PC-3 (cell line): Measurements from ENCODE around the gene GBX2. TPM values are rescaled to one million over a fixed set of nuclear protein-coding genes. Genes with fewer than 3 reads are reported as not detected.

Source experiments
- ATAC-seq: fragments of 200-7000 bp; cut with Tn5 transposase; 2 replicates; pipeline ENCODE4 v1.9.1; 2020; ENCODE audit warnings: mild to moderate bottlenecking, moderate library complexity
- BruUV-seq: library from RNA; stranded (reverse); fragments of 400-500 nt; replicated peaks from 2 replicates; lab custom pipeline; 2021; lab: Mats Ljungman, UMichigan
- CTCF ChIA-PET: fragments of 300-600 bp; sonication (Branson Sonifier 250); formaldehyde crosslinking; loops from one replicate; lab custom pipeline; 2022; ENCODE audit warnings: antibody characterized with exemption; lab: Charles Lee
- POLR2A ChIA-PET: fragments of 300-600 bp; sonication (Branson Sonifier 250); formaldehyde crosslinking; loops from one replicate; lab custom pipeline; 2022; ENCODE audit warnings: antibody characterized with exemption; ENCODE audit not compliant: unreplicated experiment; lab: Charles Lee
- DNase-seq: peaks from one replicate; pipeline ENCODE4 v3.0.0-alpha.2; 2015
- H2AFZ ChIP-seq: fragments of 300-600 bp; sonication (generic); 2 replicates; pipeline ENCODE4 v1.6.0; 2016; ENCODE audit warnings: antibody characterized with exemption, low read length
- H3F3A ChIP-seq: fragments of 300-600 bp; sonication (generic); one replicate; pipeline ENCODE4 v1.6.0; 2017; ENCODE audit warnings: antibody characterized with exemption, low read length, control low read depth, mild to moderate bottlenecking; ENCODE audit not compliant: unreplicated experiment
- H3K27ac ChIP-seq: fragments of 300-600 bp; sonication (generic); 2 replicates; pipeline ENCODE4 v1.5.1; 2016; ENCODE audit warnings: mild to moderate bottlenecking, low read length
- H3K27me3 ChIP-seq: fragments of 300-600 bp; sonication (generic); 2 replicates; pipeline ENCODE4 v1.6.1; 2016; ENCODE audit warnings: low read length, mixed read lengths
- H3K36me3 ChIP-seq: fragments of 300-600 bp; sonication (generic); 2 replicates; pipeline ENCODE4 v1.6.1; 2016; ENCODE audit warnings: low read depth, mixed run types, low read length, mixed read lengths
- H3K4me1 ChIP-seq: fragments of 300-600 bp; sonication (generic); 2 replicates; pipeline ENCODE4 v1.5.1; 2016; ENCODE audit warnings: low read length; ENCODE audit not compliant: insufficient read depth
- H3K4me2 ChIP-seq: fragments of 300-600 bp; sonication (generic); 2 replicates; pipeline ENCODE4 v1.6.0; 2016; ENCODE audit warnings: low read length
- H3K4me3 ChIP-seq: fragments of 300-600 bp; sonication (generic); 2 replicates; pipeline ENCODE4 v1.5.1; 2016; ENCODE audit warnings: mild to moderate bottlenecking, low read length, mixed read lengths
- H3K79me2 ChIP-seq: fragments of 300-600 bp; sonication (generic); 2 replicates; pipeline ENCODE4 v1.6.1; 2017; ENCODE audit warnings: low read length, mixed read lengths
- H3K9ac ChIP-seq: fragments of 300-600 bp; sonication (generic); 2 replicates; pipeline ENCODE4 v1.6.0; 2016; ENCODE audit warnings: mild to moderate bottlenecking, low read length
- H3K9me2 ChIP-seq: fragments of 300-600 bp; sonication (generic); replicated peaks from 2 replicates; pipeline ENCODE4 v1.6.1; 2016; ENCODE audit warnings: mixed run types, low read length, mixed read lengths
- H3K9me3 ChIP-seq: fragments of 300-600 bp; sonication (generic); 2 replicates; pipeline ENCODE4 v1.6.1; 2016; ENCODE audit warnings: low read length, mixed read lengths
- H4K20me1 ChIP-seq: fragments of 300-600 bp; sonication (generic); 2 replicates; pipeline ENCODE4 v1.6.1; 2016; ENCODE audit warnings: low read length, mixed read lengths
- CTCF ChIP-seq: fragments of 300-600 bp; sonication (generic); conservative IDR thresholded peaks from 2 replicates; pipeline ENCODE4 v1.5.1; 2017; ENCODE audit warnings: antibody characterized with exemption, low read depth, mild to moderate bottlenecking, low read length
- EZH2 ChIP-seq: fragments of 300-600 bp; sonication (generic); IDR thresholded peaks from one replicate; pipeline ENCODE4 v1.6.1; 2017; ENCODE audit warnings: antibody characterized with exemption, mild to moderate bottlenecking, low read length; ENCODE audit not compliant: unreplicated experiment
- EZH2phosphoT487 ChIP-seq: fragments of 300-600 bp; sonication (generic); IDR thresholded peaks from 2 replicates; pipeline ENCODE4 v1.6.1; 2018; ENCODE audit warnings: mild to moderate bottlenecking, antibody characterized with exemption, low read length, borderline replicate concordance
- intact Hi-C: fragments of 100-400 bp; cut with micrococcal nuclease; formaldehyde crosslinking; loops from 2 replicates; pipeline ENCODE4 v1.9.0; 2023
- total RNA-seq: library from RNA; depleted of rRNA; stranded (reverse); fragments of >200 nt; gene quantifications from 2 replicates; pipeline ENCODE4 v1.2.3, GENCODE V29; 2014

Gene GBX2
- total RNA-seq, 1 experiment from 2014 or later: 30.5 TPM

DNA sequence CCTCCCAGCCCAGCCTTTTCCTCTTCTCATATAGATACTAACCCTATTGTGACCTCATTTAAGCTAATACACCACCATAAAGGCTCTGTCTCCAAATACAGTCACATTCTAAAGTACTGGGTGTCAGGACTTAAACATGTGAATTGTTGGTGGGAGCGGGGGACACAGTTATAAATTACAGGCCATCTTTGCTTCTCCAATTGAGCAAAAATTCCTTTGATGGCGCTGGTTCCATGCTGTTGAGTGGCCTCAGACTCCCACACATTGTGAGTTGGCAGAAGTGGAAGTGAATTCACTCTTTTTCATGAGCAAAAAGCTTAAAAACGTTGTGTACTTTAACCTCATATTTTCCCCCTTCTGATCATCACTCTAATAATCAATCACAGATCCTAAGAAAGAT, 46.0 kb downstream of the GBX2 start:
- ChIA-PET CTCF (no interaction called here), POLR2A (interaction anchor here (0.6 kb wide), 1 partner anchor 100 kb away, joined by 9 read pairs; no protein-coding TSS in a partner anchor)
- ATAC-seq (no peak), DNase-seq (no peak)
- Histone ChIP-seq H3K9me2 (no peaks in the 10 kb centered on the region), H3K27me3 (no peaks in the 10 kb centered on the region), H3K4me3 (no peak overlapping the region), H3K4me2 (no peak overlapping the region), H3K79me2 (no peaks in the 10 kb centered on the region), H3K27ac (no peak overlapping the region), H3K4me1 (peaks cover 5% of the 10 kb centered on the region; the same call in 1 of the 2 replicates), H3K36me3 (no peaks in the 10 kb centered on the region; the same call in 1 of the 2 replicates), H2AFZ (no peak overlapping the region), H4K20me1 (no peaks in the 10 kb centered on the region), H3K9ac (no peak overlapping the region), H3F3A (no peaks in the 10 kb centered on the region), H3K9me3 (no peaks in the 10 kb centered on the region)
- BruUV-seq: no TSS peak
- TF ChIP-seq EZH2 (no peak), EZH2phosphoT487 (no peak), CTCF (no peak)
- intact Hi-C loops: no loop called here

DNA sequence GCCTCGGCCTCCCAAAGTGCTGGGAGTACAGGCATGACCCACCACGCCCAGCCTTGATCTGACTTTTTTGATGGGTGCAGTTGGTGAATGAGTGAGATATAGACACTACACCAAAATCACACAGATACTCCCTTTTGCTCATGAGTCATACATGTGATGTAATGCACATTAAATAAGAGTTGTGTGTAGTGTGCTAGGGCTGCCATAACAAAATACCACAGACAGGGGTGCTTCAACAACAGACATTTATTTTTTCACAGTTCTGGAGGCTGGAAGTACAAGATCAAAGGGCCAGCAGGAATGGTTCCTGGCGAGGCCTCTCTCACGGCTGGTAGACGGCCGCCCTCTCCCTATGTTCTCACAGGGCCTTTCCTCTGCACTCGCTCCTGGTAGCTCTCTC, 46.6 kb downstream of the GBX2 start:
- H3K27me3 ChIP-seq: no peaks in the 10 kb centered on the region
- H3K79me2 ChIP-seq: no peaks in the 10 kb centered on the region
- no peak overlapping the region for H3K27ac ChIP-seq
- no peaks in the 10 kb centered on the region for H4K20me1 ChIP-seq
- H3K9me3 ChIP-seq: no peaks in the 10 kb centered on the region
- BruUV-seq: no TSS peak
- no peak overlapping the region for H2AFZ ChIP-seq
- no peak overlapping the region for H3K4me2 ChIP-seq
- H3K36me3 ChIP-seq: no peaks in the 10 kb centered on the region; the same call in 1 of the 2 replicates
- no peak for TF ChIP-seq EZH2
- TF ChIP-seq CTCF: no peak
- no peak for TF ChIP-seq EZH2phosphoT487
- ChIA-PET CTCF (no interaction called here), POLR2A (interaction anchor here (0.6 kb wide), 1 partner anchor 99 kb away, joined by 9 read pairs; no protein-coding TSS in a partner anchor)
- peak; percentile 20 for DNase-seq
- H3K9me2 ChIP-seq: no peaks in the 10 kb centered on the region
- intact Hi-C loops: no loop called here
- H3K9ac ChIP-seq: no peak overlapping the region
- peak; percentile 46 for ATAC-seq
- no peaks in the 10 kb centered on the region for H3K4me1 ChIP-seq
- H3K4me3 ChIP-seq: no peak overlapping the region
- H3F3A ChIP-seq: no peaks in the 10 kb centered on the region

DNA sequence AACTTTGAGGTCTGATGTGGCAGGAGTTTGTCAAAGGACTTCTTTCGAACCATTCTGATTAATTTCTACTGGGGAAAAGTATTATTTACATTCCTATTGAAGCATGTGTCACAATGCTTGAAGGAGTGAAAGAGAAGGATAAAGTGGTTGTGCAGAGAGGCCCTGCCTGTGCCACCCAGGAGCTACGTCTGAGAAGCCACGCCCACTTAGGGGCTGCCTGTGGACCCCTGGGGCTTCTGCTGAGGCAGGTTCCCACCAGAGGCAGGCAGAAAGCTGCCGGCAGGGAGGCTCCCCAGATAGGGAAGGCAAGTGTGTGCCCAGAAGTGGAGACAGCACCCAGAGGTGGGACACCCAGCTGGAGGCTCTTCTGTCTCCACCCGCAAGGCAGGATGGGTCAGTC, 47.4 kb downstream of the GBX2 start:
- BruUV-seq: no TSS peak
- Histone ChIP-seq H3K27me3 (no peaks in the 10 kb centered on the region), H4K20me1 (no peaks in the 10 kb centered on the region), H3F3A (no peaks in the 10 kb centered on the region), H3K9ac (no peak overlapping the region), H2AFZ (no peak overlapping the region), H3K9me2 (no peaks in the 10 kb centered on the region), H3K36me3 (no peaks in the 10 kb centered on the region; the same call in 1 of the 2 replicates), H3K4me2 (no peak overlapping the region), H3K4me3 (no peak overlapping the region), H3K27ac (no peak overlapping the region), H3K4me1 (no peaks in the 10 kb centered on the region), H3K9me3 (no peaks in the 10 kb centered on the region), H3K79me2 (no peaks in the 10 kb centered on the region)
- DNase-seq: no peak
- ChIA-PET CTCF (no interaction called here), POLR2A (no interaction called here)
- no peak for TF ChIP-seq CTCF
- TF ChIP-seq EZH2phosphoT487: no peak
- TF ChIP-seq EZH2: no peak
- ATAC-seq: no peak
- intact Hi-C loops: no loop called here
